HuH-7.5 (cell line): ENCODE data around the gene KANSL1.
A peak's percentile ranks its signal among the peaks of the same experiment; 100 is the strongest.
"Not testable (repeated sequence)": the region's sequence is repeated elsewhere in the genome, so short reads cannot be mapped to it uniquely, and the experiment has no call there.

Experiments
- DNase-seq: peaks from one replicate; pipeline ENCODE4 v3.0.0; 2011; ENCODE audit warnings: low spot score

KANSL1 gene

DNA sequence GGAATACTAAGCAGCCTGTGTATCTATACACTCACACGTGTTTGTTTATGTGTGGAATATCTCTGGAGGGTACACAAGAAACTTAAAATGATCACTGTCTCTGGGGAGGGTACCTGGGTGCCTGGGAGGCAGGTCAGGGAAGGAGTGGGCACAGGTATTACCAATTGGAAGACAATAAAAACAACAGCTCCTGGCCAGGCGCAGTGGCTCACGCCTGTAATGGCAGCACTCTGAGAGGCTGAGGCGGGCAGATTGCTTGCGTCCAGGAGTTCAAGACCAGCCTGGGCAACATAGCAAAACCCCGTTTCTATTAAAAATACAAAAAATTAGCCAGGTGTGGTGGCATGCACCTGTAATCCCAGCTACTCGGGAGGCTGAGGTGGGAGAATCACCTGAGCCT is 169.9 kb downstream of the KANSL1 start:
- DNase-seq: not testable (repeated sequence)

DNA sequence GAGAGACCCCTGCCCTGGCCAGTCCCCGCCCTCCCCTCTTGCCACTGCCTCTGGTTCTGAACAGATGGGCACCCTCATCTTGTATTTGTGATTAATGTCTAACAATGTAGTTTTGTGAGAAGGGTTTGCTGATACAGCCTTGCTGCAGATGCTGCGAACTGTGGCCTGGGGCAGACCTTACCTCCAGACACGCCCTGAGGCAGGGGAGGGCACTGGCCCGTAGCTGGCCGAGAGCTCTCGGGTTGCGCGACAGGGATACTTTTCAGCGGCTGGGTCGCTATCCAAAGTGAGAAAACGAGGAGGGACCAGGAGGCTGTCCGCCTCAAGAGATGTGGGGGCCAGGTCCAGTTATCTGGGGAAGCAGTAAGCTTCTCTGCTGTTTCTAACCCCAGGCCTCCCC is 172.2 kb downstream of the KANSL1 start:
- no peak for DNase-seq

DNA sequence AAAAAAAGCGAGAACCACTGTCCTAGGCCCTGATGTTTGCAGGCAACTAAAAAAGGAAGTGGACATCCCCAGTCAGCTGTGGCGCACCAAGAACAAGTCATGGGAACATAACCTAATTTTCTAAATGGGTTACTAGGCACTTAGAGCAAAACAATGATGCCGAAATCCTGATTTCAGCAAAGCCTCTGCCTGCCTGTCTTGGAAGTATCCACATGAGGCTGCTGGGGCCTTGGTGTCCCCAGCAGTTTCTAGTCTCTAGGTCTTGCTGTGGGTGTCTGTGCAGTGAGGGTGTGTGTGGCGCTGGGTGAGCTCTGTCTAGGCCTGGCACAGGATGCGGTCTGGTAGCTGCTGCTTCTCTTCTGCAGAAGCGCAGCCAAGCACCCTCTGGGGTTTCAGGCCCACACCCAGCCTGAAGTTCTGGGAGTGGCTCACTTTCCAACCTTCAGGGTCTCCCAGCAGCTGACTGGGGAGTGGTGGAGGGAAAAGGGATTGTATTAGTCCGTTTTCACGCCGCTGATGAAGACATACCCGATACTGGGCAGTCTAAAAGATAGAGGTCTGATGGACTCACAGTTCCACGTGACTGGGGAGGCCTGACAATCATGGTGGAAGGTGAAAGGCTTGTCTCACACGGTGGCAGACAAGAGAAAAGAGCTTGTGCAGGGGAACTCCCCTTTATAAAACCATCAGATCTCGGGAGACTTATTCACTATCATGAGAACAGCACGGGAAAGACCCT is 173.0 kb downstream of the KANSL1 start:
- no peak for DNase-seq

GRCh38 chr17:46019408-46019925 is 173.8 kb downstream of the KANSL1 start:
- not testable (repeated sequence) for DNase-seq

DNA sequence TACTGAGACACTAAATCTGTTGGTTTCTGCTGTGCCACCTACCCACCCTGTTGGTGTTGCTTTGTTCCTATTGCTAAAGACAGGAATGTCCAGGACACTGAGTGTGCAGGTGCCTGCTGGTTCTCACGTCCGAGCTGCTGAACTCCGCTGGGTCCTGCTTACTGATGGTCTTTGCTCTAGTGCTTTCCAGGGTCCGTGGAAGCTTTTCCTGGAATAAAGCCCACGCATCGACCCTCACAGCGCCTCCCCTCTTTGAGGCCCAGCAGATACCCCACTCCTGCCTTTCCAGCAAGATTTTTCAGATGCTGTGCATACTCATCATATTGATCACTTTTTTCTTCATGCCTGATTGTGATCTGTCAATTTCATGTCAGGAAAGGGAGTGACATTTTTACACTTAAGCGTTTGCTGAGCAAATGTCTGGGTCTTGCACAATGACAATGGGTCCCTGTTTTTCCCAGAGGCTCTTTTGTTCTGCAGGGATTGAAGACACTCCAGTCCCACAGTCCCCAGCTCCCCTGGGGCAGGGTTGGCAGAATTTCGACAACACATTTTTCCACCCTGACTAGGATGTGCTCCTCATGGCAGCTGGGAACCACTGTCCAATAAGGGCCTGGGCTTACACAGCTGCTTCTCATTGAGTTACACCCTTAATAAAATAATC is 179.6 kb downstream of the KANSL1 start:
- DNase-seq: no peak

DNA sequence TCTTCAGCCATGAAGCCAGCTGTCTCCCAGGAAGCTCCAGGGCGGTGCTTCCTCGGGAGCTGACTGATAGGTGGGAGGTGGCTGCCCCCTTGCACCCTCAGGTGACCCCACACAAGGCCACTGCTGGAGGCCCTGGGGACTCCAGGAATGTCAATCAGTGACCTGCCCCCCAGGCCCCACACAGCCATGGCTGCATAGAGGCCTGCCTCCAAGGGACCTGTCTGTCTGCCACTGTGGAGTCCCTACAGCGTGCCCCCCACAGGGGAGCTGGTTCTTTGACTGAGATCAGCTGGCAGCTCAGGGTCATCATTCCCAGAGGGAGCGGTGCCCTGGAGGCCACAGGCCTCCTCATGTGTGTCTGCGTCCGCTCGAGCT is 180.1 kb downstream of the KANSL1 start:
- no peak for DNase-seq

DNA sequence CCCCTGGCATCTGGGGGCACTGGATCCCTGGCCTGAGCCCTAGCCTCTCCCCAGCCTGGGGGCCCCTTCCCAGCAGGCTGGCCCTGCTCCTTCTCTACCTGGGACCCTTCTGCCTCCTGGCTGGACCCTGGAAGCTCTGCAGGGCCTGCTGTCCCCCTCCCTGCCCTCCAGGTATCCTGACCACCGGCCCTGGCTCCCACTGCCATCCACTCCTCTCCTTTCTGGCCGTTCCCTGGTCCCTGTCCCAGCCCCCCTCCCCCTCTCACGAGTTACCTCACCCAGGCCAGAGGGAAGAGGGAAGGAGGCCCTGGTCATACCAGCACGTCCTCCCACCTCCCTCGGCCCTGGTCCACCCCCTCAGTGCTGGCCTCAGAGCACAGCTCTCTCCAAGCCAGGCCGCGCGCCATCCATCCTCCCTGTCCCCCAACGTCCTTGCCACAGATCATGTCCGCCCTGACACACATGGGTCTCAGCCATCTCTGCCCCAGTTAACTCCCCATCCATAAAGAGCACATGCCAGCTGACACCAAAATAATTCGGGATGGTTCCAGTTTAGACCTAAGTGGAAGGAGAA is 180.6 kb downstream of the KANSL1 start:
- no peak for DNase-seq

DNA sequence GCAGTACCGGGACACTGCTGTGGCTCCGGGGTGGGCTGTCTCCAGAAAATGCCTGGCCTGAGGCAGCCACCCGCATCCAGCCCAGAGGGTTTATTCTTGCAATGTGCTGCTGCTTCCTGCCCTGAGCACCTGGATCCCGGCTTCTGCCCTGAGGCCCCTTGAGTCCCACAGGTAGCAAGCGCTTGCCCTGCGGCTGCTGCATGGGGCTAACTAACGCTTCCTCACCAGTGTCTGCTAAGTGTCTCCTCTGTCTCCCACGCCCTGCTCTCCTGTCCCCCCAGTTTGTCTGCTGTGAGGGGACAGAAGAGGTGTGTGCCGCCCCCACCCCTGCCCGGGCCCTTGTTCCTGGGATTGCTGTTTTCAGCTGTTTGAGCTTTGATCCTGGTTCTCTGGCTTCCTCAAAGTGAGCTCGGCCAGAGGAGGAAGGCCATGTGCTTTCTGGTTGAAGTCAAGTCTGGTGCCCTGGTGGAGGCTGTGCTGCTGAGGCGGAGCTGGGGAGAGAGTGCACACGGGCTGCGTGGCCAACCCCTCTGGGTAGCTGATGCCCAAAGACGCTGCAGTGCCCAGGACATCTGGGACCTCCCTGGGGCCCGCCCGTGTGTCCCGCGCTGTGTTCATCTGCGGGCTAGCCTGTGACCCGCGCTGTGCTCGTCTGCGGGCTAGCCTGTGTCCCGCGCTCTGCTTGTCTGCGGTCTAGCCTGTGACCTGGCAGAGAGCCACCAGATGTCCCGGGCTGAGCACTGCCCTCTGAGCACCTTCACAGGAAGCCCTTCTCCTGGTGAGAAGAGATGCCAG is 181.3 kb downstream of the KANSL1 start:
- no peak for DNase-seq

DNA sequence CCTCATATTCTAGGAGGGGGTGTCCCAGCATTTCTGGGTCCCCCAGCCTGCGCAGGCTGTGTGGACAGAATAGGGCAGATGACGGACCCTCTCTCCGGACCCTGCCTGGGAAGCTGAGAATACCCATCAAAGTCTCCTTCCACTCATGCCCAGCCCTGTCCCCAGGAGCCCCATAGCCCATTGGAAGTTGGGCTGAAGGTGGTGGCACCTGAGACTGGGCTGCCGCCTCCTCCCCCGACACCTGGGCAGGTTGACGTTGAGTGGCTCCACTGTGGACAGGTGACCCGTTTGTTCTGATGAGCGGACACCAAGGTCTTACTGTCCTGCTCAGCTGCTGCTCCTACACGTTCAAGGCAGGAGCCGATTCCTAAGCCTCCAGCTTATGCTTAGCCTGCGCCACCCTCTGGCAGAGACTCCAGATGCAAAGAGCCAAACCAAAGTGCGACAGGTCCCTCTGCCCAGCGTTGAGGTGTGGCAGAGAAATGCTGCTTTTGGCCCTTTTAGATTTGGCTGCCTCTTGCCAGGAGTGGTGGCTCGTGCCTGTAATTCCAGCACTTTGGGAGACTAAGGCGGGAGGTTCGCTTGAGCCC is 182.5 kb downstream of the KANSL1 start:
- DNase-seq: no peak

- DNase-seq: no peak
These were observed 183.3 kb downstream of the KANSL1 start for GRCh38 chr17:46009681-46010596.

GRCh38 chr17:46008591-46008990 is 184.6 kb downstream of the KANSL1 start:
- no peak for DNase-seq

DNA sequence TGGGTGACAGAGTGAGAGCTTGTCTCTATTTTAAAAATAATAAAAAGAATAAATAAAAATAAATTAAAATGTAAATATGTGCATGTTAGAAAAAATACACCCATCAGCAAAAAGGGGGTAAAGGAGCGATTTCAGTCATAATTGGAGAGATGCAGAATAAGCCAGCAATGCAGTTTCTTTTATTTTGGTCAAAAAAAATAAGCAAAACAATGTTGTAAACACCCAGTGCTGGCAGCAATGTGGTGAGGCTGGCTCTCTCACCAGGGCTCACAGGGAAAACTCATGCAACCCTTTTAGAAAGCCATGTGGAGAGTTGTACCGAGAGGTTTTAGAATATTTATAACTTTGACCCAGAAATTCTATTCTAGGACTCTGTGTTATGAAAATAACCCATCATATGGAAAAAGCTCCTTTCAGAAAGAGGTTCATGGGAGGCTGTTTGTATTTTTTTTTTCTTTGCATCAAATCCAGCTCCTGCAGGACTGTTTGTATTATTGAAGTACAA is 185.7 kb downstream of the KANSL1 start:
- no peak for DNase-seq

DNA sequence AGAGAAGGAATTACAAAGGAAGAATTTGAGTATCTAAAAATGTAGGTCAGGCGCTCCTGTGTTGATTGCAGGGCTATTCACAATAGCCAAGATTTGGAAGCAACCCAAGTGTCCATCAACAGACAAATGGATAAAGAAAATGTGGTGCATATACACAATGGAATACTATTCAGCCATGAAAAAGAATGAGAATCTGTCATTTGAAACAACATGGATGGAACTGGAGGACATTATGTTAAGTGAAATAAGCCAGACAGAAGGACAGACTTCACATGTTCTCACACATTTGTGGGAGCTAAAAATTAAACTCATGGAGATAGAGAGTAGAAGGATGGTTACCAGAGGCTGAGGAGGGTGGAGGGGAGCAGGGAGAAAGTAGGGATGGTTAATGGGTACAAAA is 187.1 kb downstream of the KANSL1 start:
- not testable (repeated sequence) for DNase-seq

DNA sequence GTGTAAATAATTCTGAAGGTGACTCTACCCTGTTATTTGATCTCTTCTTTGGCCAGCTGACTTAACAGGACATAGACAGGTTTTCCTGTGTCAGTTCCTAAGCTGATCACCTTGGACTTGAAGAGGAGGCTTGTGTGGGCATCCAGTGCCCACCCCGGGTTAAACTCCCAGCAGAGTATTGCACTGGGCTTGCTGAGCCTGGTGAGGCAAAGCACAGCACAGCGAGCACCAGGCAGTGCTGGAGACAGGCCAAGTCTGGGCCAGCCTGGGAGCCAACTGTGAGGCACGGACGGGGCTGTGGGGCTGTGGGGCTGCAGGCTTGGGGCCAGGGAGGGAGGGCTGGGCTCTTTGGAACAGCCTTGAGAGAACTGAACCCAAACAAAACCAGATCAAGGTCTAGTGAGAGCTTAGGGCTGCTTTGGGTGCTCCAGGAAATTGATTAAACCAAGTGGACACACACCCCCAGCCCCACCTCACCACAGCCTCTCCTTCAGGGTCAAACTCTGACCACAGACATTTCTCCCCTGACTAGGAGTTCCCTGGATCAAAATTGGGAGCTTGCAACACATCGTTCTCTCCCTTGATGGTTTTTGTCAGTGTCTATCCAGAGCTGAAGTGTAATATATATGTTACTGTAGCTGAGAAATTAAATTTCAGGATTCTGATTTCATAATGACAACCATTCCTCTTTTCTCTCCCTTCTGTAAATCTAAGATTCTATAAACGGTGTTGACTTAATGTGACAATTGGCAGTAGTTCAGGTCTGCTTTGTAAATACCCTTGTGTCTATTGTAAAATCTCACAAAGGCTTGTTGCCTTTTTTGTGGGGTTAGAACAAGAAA is 189.1 kb downstream of the KANSL1 start:
- no peak for DNase-seq

DNA sequence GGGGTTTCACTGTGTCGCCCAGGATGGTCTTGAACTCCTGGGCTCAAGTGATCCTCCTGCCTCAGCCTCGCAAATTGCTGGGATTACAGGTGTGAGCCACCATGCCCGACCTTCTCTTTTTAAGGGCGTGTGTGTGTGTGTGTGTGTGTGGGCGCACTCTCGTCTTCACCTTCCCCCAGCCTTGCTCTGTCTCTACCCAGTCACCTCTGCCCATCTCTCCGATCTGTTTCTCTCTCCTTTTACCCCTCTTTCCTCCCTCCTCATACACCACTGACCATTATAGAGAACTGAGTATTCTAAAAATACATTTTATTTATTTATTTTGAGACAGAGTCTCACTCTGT is 190.3 kb downstream of the KANSL1 start:
- no peak for DNase-seq

- DNase-seq: peak; percentile 82
These were observed 190.8 kb downstream of the KANSL1 start for GRCh38 chr17:46002311-46002972.

DNA sequence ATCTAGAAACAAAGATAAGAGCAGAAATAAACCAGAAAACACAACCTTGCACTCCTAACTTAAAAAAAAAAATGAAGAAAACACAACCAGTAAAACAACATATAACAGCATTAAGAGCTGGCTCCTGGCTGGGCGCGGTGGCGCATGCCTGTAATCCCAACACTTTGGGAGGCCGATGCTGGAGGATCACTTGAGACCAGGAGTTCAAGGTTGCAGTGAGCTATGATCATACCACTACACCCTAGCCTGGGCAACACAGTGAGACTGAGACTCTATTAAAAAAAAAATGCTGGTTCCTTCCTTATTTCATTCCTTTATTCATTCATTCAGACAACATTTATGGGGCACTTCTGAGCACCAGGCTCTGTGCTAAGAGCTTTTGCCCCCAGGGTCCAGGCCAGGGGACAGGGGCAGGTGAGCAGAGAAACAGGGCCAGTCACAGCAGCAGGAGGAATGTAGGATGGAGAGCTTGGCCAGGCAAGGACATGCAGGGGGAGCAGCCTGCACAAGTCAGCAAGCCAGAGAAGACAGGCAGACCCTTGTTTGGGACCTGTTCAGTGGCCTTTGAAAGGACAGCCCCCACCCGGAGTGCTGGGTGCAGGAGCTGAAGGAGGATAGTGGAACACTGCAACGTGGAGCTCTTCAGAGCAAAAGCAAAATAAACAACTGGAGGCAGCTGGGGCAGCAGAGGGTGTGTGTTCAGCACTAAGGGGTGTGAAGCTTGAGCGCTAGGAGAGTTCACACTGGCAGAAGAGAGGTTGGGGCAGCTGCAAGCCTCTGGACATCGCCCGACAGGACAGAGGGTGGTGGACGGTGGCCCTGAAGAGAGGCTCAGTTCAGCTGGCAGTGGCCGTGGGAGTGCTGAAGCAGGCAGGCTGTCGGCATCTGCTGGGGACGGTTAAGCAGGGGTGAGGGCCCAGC is 191.6 kb downstream of the KANSL1 start:
- no peak for DNase-seq

DNA sequence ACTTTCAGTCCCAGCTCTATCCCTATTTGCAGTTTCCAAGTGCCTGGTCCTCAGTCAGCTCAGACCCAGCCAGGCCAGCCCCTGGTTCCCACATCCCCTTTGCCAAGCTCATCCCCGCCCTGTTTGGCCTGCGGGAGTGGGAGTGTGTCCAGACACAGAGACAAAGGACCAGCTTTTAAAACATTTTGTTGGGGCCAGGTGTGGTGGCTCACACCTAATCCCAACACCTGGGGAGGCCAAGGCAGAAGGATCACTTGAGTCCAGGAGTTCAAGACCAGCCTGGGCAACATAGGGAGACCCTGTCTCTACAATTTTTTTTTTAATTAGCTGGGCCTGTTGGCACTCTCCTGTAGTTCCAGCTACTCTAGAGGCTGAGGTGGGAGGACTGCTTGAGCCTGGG is 192.5 kb downstream of the KANSL1 start:
- DNase-seq: no peak
